ENCODE measurements around the gene ARID1B. TPM values are rescaled to one million over a fixed set of nuclear protein-coding genes. Genes with fewer than 3 reads are reported as not detected.
A peak's percentile ranks its signal among the peaks of the same experiment; 100 is the strongest.

The ARID1B gene
- total RNA-seq, 1 experiment from 2014 or later: 60.3 TPM

GRCh38 chr6:156881687-156882629, 104.8 kb downstream of the ARID1B start:
- POLR2A ChIA-PET: no interaction called here
- ATAC-seq (no peak), DNase-seq (ENCODE audit: low spot score) (no peak)
- Mint-ChIP-seq H3K27ac (peak overlapping the region; percentile 81), H3K36me3 (no peaks in the 10 kb centered on the region), H3K27me3 (ENCODE audit: low read depth) (no peaks in the 10 kb centered on the region), H3K4me1 (peaks cover 81% of the 10 kb centered on the region), H3K9me3 (no peaks in the 10 kb centered on the region), H3K4me3 (no peak overlapping the region)
- TF ChIP-seq ZNF232 (CRISPR knock-in tag; IDR thresholded peaks at IDR 0.05) (no peak), ATF6 (CRISPR knock-in tag; IDR thresholded peaks at IDR 0.05) (no peak), NFATC4 (CRISPR knock-in tag; IDR thresholded peaks at IDR 0.05) (no peak), SMAD3 (CRISPR knock-in tag; IDR thresholded peaks at IDR 0.05; ENCODE audit: borderline replicate concordance) (no peak)
- CTCF ChIA-PET: interaction anchor here (0.9 to 1.4 kb wide), 2 partner anchors 129 to 164 kb away, joined by 3 to 6 read pairs; no protein-coding TSS in a partner anchor

GRCh38 chr6:156883497-156884252, 106.5 kb downstream of the ARID1B start:
- peak overlapping the region; percentile 78 for H3K27ac Mint-ChIP-seq

GRCh38 chr6:156884306-156884705, 107.1 kb downstream of the ARID1B start:
- no peak for ATAC-seq
- H3K36me3 Mint-ChIP-seq: no peaks in the 10 kb centered on the region
- H3K9me3 Mint-ChIP-seq: no peaks in the 10 kb centered on the region
- no peak overlapping the region for H3K27ac Mint-ChIP-seq
- no peak for DNase-seq (ENCODE audit: low spot score)
- no peak overlapping the region for H3K4me3 Mint-ChIP-seq
- no peaks in the 10 kb centered on the region for H3K27me3 Mint-ChIP-seq (ENCODE audit: low read depth)
- peaks cover 87% of the 10 kb centered on the region for H3K4me1 Mint-ChIP-seq
- CTCF ChIA-PET: interaction anchor here (1.4 kb wide), 1 partner anchor 15 kb away, joined by 3 read pairs; no protein-coding TSS in a partner anchor
- POLR2A ChIA-PET: interaction anchor here (0.6 kb wide), 1 partner anchor 174 kb away, joined by 3 read pairs; no protein-coding TSS in a partner anchor
- TF ChIP-seq NR2C2 (CRISPR knock-in tag; IDR thresholded peaks at IDR 0.05) (no peak), MYBL2 (CRISPR knock-in tag; IDR thresholded peaks at IDR 0.05) (no peak), PREB (CRISPR knock-in tag; IDR thresholded peaks at IDR 0.05; ENCODE audit: borderline replicate concordance) (no peak), ZSCAN18 (CRISPR knock-in tag; IDR thresholded peaks at IDR 0.05) (no peak), ZNF423 (CRISPR knock-in tag; IDR thresholded peaks at IDR 0.05) (no peak), E2F1 (CRISPR knock-in tag; IDR thresholded peaks at IDR 0.05) (no peak), SMAD3 (CRISPR knock-in tag; IDR thresholded peaks at IDR 0.05; ENCODE audit: borderline replicate concordance) (no peak), AR (CRISPR knock-in tag; IDR thresholded peaks at IDR 0.05) (no peak)

More at GRCh38 chr6:156883497-156884252, 106.5 kb downstream of the ARID1B start:
- ATAC-seq (peak; percentile 61), DNase-seq (ENCODE audit: low spot score) (no peak)
- H3K4me1 Mint-ChIP-seq: peaks cover 87% of the 10 kb centered on the region
- H3K27me3 Mint-ChIP-seq (ENCODE audit: low read depth): no peaks in the 10 kb centered on the region
- CTCF ChIA-PET: interaction anchor here (0.8 to 1.4 kb wide), 2 partner anchors 16 to 352 kb away, joined by 3 read pairs; no protein-coding TSS in a partner anchor
- POLR2A ChIA-PET: no interaction called here
- H3K36me3 Mint-ChIP-seq: no peaks in the 10 kb centered on the region
- TF ChIP-seq CTCF (IDR thresholded peaks at IDR 0.05): no peak
- H3K4me3 Mint-ChIP-seq: no peak overlapping the region; the same call in 1 of the 2 replicates
- H3K9me3 Mint-ChIP-seq: no peaks in the 10 kb centered on the region
